ENCODE data around the gene PTPN14.

- TF ChIP-seq CTCF (IDR thresholded peaks at IDR 0.05) (no peak), POLR2A (IDR thresholded peaks at IDR 0.05) (no peak)
Measured at GRCh38 chr1:214471458-214471857, 79.9 kb downstream of the PTPN14 start.
